ENCODE measurements around the gene CA5B.
"Not testable (repeated sequence)": the region's sequence is repeated elsewhere in the genome, so short reads cannot be mapped to it uniquely, and the experiment has no call there.

CA5B gene

DNA sequence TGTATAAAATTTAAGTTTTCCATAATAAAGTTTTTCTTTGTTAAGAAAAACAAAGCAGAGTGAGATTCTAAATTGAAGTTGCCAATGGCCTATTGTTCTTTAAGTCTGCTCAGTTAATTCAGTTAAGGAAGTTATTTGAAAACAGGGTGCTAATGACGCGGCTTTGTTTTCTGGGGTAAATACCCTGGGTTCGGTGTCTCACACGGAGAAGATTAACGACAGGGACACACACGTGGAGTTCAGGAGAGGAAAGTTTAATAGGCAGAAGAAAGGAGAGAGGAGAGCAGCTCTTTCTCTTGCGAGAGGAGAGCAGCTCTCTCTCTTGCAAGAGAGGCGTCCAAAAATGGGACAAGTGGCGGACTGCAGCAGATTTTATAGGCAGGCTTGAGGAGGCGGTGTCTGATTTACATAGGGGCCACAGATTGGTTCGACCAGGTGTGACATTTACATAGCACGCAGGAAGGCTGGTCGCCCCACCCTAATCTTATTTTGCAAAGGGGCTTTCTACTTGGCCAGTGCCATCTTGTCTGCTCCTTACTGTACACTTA, 9.6 kb downstream of the CA5B start:
- no peak for DNase-seq (ENCODE audit: low read depth in 1 of 2, low spot score in 1 of 2)

DNA sequence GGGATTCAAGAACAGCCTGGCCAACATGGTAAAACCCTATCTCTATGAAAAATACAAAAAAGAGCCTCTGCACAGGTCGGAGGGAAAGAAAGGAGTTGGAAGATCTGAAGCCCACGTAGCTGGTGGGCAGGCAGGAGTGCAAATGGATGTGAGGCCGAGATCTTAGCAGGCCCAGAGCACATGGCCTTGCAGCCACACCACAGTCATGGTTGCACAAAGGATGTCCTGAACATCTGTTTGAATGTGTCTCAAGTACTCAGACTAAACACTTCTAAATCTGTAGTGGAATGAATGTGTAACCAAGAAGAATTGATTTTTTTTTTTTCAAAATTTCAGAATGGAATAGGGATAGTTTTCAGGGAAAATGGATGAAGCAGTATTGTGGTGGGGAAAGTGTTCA, 10.8 kb downstream of the CA5B start:
- DNase-seq (ENCODE audit: low read depth in 1 of 2, low spot score in 1 of 2): no peak

DNA sequence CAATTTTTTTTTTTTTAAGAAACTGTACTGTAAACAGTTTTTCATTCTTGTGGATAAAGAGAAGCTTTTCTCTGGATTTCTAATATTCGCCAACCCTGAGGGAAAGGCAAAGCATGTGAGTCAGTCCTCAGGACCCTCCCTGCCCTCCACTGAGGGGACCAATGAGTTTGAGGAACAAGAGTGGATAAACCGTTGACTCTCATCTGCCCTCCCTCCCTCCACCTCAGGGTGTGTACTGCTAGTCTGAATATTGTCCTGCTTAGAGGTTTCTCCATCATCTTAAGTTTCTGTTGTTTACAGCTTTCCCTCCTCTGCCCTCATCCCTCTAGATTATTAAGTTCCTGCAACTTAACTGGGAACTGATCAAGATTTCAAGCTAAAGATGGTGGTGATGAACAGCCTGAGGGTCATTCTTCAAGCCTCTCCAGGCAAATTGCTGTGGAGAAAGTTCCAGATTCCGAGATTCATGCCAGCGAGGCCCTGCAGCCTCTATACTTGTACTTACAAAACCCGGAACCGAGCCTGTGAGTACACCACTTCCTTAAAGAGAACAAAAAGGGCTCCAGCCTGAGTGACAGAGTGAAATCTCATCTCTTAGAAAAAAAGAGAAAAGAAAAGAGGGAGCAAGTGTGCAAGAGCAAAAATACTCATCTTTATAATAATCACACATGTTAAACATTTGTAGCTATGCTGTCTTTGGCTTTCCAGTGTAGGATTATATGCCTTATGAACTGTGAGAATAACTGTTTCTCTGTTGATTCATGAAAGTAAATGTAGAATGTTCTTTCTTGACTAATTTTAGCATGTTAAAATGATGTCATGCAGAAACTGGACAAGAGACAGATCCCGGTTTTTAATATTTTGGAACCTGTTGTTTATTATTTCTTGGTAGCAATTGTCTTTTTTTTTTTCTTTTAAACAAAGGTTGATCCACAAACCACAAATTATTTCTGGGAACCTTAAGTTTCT, 11.9 kb downstream of the CA5B start:
- DNase-seq (ENCODE audit: low read depth in 1 of 2, low spot score in 1 of 2): no peak

DNA sequence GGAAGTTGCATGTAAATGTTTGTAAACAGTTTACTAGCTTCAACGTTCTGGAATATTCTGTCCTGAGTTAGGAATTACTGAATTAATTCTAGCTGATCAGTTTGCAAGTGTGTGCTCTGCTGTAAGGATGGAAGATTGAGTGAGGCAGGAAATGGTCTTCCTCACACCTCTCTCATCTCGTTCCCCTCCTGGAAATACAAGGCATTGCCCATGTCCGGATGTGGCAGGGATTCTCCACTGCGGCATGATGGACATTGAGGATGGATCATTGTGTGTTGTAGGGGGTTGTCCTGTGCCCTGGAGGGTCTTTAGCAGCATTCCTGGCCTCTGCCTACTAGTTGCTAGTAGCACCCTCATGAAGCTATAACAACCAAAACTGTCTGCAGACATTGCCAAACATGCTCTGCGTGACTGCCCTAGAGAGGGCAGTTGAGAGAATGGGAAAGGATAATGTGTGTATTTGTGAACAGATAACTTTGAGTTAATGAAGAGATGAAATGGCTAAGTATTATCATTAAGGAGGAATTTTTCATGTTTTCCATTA, 12.6 kb downstream of the CA5B start:
- DNase-seq (ENCODE audit: low read depth in 1 of 2, low spot score in 1 of 2): no peak

DNA sequence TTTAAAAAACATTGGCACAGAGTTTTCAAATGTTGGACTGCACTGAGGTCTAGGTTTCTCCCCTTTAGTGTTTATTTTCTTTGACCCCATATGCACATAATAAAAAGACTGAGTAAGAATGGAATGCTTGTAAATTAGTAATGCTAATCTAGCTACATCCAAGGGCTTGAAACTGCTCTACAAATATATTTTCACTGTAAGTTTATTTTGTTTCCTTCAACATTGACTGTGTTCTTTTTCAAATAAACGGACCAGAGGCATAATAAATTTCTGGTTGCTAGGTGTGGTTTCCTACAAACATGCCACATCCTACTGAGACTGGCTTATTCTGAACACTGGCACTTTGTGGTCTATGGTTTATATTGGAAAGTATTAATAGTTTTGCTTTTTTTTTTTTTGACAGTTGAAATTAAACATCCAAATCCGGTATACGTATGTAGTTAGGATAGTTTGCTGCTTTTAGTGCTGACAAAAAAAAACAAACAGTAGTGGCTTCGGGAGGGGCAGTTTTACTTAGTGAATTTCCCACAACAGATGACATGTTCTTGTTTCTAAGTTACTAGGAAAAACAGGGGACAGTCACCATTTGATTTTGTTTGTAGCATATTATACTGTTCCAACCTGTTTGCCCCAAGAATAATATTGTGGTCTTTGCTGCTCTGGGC, 13.2 kb downstream of the CA5B start:
- DNase-seq (ENCODE audit: low read depth in 1 of 2, low spot score in 1 of 2): no peak

DNA sequence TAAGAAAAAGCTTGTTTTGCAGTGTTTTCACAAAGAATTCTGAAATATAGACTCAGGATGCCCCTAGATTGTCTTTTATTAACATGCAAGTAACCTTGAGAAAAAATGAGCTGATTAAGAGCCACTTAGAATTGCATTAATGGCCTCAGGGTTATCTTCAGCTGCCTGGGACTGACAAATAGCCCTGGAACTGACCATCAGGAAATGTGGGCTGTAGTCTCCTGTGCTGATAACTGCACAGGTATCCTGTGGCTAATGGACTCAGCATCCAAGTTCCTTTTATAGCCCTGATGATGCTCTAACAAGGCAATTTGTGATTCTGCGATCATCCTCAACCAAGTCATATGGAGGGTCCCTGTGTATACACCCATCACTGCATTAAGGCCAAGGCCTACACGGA, 17.0 kb downstream of the CA5B start:
- no peak for DNase-seq (ENCODE audit: low read depth in 1 of 2, low spot score in 1 of 2)

DNA sequence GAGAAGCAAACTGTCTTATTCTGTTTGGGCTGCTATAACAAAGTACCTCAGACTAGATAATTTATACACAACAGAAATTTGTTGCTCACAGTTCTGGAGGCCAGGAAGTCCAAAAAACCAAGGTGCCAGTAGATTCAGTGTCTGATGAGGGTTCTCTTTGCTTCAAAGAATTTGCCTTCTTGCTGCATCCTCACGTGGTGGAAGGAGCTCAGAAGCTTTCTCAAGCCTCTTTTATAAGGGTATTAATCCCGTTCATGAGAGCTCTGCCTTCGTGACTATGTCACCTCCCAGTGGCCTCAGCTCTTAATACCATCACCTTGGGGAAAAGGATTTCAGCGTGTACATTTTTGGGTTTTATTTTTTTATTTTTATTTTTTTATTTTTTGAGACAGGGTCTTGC, 20.1 kb downstream of the CA5B start:
- no peak for DNase-seq (ENCODE audit: low read depth in 1 of 2, low spot score in 1 of 2)

DNA sequence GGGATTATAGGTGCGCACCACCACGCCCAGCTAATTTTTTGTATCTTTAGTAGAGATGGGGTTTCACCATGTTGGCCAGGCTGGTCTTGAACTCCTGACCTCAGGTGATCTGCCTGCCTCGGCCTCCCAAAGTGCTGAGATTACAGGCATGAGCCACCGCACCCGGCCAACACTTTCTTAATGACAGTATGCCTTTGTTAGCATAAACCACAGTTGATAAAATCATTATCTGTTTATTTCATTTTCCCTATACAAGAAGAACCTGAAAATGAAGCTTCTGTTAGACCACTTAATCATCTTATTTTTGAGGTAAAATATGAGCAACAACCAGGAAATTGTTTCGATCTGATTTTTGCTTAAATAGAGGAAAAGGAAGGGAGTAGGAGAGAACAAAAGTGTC, 21.8 kb downstream of the CA5B start:
- not testable (repeated sequence) for DNase-seq (ENCODE audit: low read depth in 1 of 2, low spot score in 1 of 2)

DNA sequence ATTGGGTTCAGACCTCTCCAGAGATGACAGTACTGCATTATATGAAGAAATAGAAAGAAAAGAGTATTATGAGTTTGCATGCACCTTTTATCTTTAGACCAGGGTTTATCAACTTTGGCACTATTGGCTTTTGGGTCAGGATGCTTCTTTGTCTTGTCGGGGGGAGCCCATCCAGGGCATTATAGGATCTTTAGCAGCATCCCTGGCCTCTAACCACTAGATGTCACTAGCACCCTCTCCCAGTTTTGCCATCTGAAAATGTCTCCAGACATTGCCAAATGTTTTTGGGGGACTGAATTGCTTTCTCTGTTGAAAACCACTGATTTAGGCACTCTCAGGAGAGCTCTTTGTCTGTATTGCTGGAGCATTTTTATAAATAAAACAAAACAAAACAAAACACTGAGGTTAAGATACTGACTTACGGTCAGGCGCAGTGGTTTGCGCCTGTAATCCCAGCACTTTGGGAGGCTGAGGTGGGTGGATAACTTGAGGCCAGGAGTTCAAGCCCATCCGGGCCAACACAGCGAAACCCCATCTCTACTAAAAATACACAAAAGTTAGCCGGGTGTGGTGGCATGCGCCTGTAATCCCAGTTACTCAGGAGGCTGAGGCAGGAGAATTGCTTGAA, 23.6 kb downstream of the CA5B start:
- DNase-seq (ENCODE audit: low read depth in 1 of 2, low spot score in 1 of 2): no peak

DNA sequence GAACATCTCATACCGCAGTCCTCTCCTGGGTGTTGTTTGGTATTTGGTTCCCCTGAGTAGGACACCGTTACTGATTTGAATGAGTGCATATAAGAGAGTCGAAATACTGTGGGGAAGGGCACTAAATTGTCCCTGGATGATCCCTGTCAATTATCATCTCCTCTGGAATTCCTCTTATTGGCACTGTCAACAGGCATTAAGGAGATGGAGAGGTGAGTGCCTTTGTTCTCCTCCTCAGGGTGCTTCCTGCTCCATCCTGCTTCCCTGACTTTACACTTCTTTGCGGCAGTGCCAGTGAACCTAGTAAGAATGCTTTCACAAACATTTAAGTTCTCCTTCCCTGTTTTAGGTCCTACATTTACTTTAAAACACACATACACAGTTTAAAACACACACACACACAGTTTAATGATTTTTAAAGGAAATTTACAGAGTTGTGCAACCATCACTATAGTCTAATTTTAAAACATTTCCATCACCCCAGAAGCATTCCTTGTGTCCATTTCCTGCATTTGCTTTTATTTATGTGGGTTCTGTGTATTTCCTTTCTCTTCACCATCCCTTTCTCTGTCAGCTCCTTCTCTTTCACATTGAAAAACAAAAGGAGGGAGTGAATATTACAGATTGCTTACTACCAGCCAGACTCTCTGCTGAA, 31.4 kb downstream of the CA5B start:
- no peak for DNase-seq (ENCODE audit: low read depth in 1 of 2, low spot score in 1 of 2)

DNA sequence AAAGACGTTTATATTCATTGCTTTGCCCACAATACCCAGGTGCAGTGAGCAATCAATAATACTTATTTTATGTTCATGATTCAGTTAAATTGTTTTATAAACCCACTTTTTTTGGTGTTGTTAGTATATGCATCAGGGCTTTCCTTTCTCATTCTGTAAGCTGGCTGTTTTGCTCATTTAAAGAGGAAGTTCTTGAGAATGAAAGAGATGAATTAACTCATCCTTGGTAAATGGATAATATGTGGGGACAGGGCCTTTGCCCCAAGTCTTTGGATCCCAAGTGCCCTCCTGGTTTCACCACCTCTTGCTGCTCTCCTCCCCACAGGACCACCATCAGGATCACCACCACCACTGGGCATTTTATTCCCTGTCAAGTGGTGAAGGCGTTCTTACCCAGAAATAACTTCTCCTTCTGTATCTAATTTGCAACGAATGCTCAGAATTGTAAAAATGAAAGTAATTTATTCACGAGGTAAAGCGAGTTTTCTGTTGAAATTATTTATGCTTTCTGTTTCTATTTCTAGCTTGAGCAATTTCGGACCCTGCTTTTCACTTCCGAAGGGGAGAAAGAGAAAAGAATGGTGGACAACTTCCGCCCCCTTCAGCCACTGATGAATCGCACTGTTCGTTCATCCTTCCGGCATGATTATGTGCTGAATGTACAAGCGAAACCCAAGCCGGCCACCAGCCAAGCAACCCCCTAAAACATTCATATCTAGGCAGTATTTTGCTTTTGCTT, 44.1 kb downstream of the CA5B start:
- DNase-seq (ENCODE audit: low read depth in 1 of 2, low spot score in 1 of 2): no peak

DNA sequence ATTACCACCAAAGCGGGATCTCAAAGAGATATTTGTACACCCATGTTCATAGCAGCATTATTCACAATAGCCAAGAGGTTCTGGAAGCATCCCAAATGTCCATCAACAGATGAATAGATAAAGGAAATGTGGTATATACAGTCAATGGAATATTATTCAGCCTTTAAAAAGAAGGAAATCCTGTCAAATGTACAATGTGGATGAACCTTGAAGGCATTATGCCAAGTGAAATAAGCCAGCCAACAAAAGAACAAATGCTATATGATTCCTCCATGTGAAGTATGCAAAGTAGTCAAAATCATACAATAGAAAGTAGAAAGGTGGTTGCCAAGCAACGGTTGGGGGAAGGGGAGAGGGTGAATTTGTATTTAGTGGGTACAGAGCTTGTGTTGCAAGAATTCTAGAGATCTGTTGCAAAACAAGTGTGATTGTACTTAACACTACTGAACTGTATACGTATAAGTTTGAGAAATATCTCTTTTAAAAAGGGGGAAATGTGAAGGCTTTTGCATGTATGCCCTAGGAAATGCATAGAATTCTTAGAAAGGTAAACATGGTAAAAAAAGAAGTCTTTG, 47.2 kb downstream of the CA5B start:
- DNase-seq (ENCODE audit: low read depth in 1 of 2, low spot score in 1 of 2): no peak

DNA sequence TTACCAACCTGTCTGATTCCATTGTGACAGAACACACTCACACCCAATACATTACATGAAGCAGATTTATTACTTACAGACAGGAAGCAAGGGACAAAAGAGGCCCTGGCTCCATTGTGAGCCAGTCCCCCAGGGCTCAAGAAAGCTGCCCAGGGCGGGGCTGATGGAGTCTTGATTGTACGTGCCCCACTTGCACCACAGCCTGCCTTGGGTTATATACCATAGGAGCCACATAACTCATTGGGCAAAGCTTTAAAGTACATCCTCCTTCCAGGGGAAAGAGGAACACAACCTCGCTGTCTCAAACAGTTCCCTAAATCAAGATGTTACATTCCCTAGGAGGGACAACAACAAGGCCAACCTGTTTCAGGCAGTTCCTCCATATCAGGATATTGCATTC, 48.8 kb downstream of the CA5B start:
- DNase-seq (ENCODE audit: low read depth in 1 of 2, low spot score in 1 of 2): no peak

DNA sequence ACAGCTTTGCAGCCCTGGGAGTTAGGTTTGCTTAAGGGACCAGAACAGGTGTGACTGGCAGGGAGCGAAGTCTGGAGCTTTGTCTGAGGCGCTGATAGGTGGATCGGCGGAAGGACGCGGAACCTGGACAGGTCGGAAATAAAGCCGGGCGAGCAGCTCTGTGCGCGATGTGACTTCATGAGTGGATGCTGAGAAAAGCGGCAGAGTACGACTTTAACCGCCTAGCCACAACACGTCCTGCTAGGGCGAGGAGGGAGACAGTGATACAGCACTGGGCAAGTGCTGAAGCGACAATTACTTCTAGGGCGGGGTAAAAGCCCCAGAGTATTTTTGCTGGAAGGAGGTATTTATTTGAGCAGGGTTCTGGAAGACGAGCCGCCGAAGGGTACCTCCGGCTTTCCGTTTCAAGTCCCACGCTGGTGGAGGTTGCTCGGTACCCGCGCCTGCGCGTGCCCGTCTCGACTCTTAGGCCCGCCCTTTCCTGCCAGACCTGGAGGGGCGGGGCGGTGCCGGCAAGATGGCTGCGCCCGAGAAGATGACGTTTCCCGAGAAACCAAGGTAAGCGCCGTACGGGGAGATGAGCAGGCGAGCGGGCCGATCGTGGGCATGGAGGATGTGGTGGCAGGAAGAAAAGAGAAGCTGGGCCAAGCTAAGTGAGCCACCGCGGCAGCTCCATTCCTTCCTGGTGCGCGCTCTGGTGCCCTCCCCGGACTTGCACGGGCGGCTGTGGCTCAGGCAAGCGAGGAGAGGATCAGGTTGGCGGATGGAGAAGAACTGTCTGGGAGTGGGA, 52.1 kb downstream of the CA5B start, which contains the start of gene ZRSR2:
Gene ZRSR2, plus strand, starts transcription at position 506 of the 790 bp plus-strand sequence. Its CDS starts 12 bp downstream, at position 518.
- DNase-seq (ENCODE audit: low read depth in 1 of 2, low spot score in 1 of 2): peak; percentile 62 to 90

DNA sequence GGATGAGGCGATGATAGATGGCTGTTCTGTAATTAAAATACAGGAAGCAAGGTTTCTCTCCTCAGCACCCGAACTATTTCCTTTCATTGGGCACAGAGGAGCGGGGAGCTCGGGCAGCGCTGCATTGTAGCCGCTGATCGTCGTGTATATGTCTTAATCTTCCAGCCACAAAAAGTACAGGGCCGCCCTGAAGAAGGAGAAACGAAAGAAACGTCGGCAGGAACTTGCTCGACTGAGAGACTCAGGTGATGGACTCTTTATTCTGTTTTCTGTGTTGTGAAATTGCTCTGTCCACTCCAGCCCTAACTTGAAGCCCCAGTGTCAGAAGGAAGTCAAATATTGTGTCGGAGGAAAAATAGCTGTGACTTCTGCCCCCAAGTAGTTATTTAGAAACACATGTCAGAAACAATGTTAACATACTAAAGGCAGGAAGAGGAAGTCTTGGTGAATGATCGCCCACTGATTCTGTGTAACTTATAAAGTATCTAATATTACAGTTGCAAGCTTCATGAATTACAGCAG, 52.8 kb downstream of the CA5B start:
- no peak for DNase-seq (ENCODE audit: low read depth in 1 of 2, low spot score in 1 of 2)

DNA sequence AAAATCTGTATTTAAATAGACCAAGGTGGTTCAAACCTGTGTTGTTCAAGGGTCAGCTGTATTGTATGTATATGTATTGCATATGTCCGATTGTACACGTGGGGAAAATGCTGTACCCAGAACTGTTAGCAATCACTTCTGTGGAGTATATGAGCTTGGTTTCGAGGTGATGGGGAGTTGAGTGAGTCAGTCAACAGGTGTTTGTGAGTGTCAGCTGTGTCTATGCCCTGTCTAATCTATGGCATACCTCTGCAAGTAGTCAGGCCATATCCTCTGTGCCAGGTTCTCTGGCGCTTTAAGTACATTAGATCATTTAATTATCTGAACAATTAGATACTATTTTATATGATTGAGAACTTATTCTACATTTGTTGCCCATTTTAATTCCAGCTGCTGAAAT, 59.6 kb downstream of the CA5B start:
- no peak for DNase-seq (ENCODE audit: low read depth in 1 of 2, low spot score in 1 of 2)

DNA sequence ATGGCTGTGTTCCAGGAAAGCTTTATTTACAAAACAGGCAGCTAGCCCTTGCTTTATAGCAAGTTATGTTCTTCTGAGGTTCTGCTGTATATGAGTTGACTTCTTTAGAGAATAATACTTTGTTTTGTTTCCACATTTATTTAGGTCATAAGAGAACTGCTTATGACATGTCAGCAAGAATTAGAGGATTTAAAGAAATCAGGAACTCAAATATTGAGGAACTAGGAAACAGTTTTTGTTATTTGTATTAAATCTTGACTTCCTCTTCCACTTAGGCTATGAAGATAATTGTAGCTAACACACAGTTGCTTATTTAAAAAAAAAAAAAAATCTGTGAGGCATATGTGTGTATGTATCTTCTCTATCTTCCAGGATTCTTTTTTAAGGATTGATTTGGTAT, 66.5 kb downstream of the CA5B start:
- no peak for DNase-seq (ENCODE audit: low read depth in 1 of 2, low spot score in 1 of 2)

DNA sequence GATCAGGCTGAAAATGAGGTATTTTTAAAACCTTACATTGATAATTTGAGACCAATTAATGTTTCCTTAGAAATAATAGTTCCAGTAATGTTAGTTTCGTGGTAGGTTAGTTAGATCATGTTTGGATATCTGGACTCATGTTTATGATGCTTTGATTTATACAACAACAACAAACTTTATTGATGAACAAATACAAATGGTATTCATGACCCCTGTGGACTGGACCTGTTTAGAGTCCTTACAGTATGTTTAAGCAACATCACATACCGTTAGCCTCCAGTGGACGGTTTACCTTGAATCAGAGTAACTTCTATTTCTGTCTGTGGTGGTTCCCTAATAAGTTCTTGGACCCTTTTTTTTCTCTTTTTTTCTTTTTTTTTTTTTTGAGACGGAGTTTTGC, 70.2 kb downstream of the CA5B start:
- no peak for DNase-seq (ENCODE audit: low read depth in 1 of 2, low spot score in 1 of 2)

Data from activated T-helper 1 cell treated with anti-CD3 and anti-CD28 coated beads, Interleukin-2, amount 50 U/mL, for 16 hours (primary cell).